Measurements from ENCODE around the gene HMOX2.

The HMOX2 gene

GRCh38 chr16:4475880-4476788 lies at the start of gene HMOX2:
HMOX2 (plus strand) TSS chr16:4476398; CDS start chr16:4505525, 29,127 bp downstream.
- Histone ChIP-seq H3K79me2 (ENCODE audit: control insufficient read depth, insufficient read depth, low read length, unreplicated experiment) (peaks cover 55% of the 10 kb centered on the region), H3K4me3 (ENCODE audit: low read depth, low read length) (peak within 1 kb of the TSS; percentile 93), H3K4me1 (ENCODE audit: control insufficient read depth, insufficient read depth, low read length, unreplicated experiment) (peaks cover 13% of the 10 kb centered on the region), H2AFZ (ENCODE audit: low read length, unreplicated experiment) (peak within 1 kb of the TSS; percentile 32), H3K27me3 (ENCODE audit: insufficient read depth, low read length) (no peaks in the 10 kb centered on the region), H3K36me3 (ENCODE audit: insufficient read depth, low read length) (no peaks in the 10 kb centered on the region), H3K27ac (ENCODE audit: low read depth, low read length) (peak within 1 kb of the TSS; percentile 19; the same call in 1 of the 2 replicates)

GRCh38 chr16:4426722-4427372 lies 49.4 kb upstream of the HMOX2 start:
- Histone ChIP-seq H3K27ac (ENCODE audit: low read depth, low read length) (peak overlapping the region; percentile 93), H3K36me3 (ENCODE audit: insufficient read depth, low read length) (no peaks in the 10 kb centered on the region; the same call in 1 of the 2 replicates), H3K4me1 (ENCODE audit: control insufficient read depth, insufficient read depth, low read length, unreplicated experiment) (peaks cover 12% of the 10 kb centered on the region), H3K27me3 (ENCODE audit: insufficient read depth, low read length) (no peaks in the 10 kb centered on the region), H3K79me2 (ENCODE audit: control insufficient read depth, insufficient read depth, low read length, unreplicated experiment) (peaks cover 54% of the 10 kb centered on the region), H3K4me3 (ENCODE audit: low read depth, low read length) (peak overlapping the region; percentile 96), H2AFZ (ENCODE audit: low read length, unreplicated experiment) (peak overlapping the region; percentile 71)

- Histone ChIP-seq H3K4me1 (ENCODE audit: control insufficient read depth, insufficient read depth, low read length, unreplicated experiment) (peaks cover 12% of the 10 kb centered on the region), H3K27ac (ENCODE audit: low read depth, low read length) (no peak overlapping the region), H3K79me2 (ENCODE audit: control insufficient read depth, insufficient read depth, low read length, unreplicated experiment) (peaks cover 57% of the 10 kb centered on the region), H2AFZ (ENCODE audit: low read length, unreplicated experiment) (no peak overlapping the region), H3K36me3 (ENCODE audit: insufficient read depth, low read length) (no peaks in the 10 kb centered on the region; the same call in 1 of the 2 replicates), H3K27me3 (ENCODE audit: insufficient read depth, low read length) (no peaks in the 10 kb centered on the region), H3K4me3 (ENCODE audit: low read depth, low read length) (no peak overlapping the region)
Measured at GRCh38 chr16:4428500-4428899, 47.7 kb upstream of the HMOX2 start.

GRCh38 chr16:4431023-4431422 lies 45.2 kb upstream of the HMOX2 start:
- no peak overlapping the region for H3K4me3 ChIP-seq (ENCODE audit: low read depth, low read length)

GRCh38 chr16:4433228-4433627 lies 43.0 kb upstream of the HMOX2 start:
- Histone ChIP-seq H2AFZ (ENCODE audit: low read length, unreplicated experiment) (no peak overlapping the region), H3K36me3 (ENCODE audit: insufficient read depth, low read length) (peaks cover 12% of the 10 kb centered on the region; the same call in 1 of the 2 replicates), H3K27ac (ENCODE audit: low read depth, low read length) (no peak overlapping the region), H3K4me3 (ENCODE audit: low read depth, low read length) (no peak overlapping the region), H3K79me2 (ENCODE audit: control insufficient read depth, insufficient read depth, low read length, unreplicated experiment) (peaks cover 33% of the 10 kb centered on the region), H3K27me3 (ENCODE audit: insufficient read depth, low read length) (no peaks in the 10 kb centered on the region), H3K4me1 (ENCODE audit: control insufficient read depth, insufficient read depth, low read length, unreplicated experiment) (no peaks in the 10 kb centered on the region)

More at GRCh38 chr16:4431023-4431422, 45.2 kb upstream of the HMOX2 start:
- H3K27me3 ChIP-seq (ENCODE audit: insufficient read depth, low read length): no peaks in the 10 kb centered on the region
- no peak overlapping the region for H2AFZ ChIP-seq (ENCODE audit: low read length, unreplicated experiment)
- peaks cover 53% of the 10 kb centered on the region for H3K79me2 ChIP-seq (ENCODE audit: control insufficient read depth, insufficient read depth, low read length, unreplicated experiment)
- H3K27ac ChIP-seq (ENCODE audit: low read depth, low read length): no peak overlapping the region
- H3K36me3 ChIP-seq (ENCODE audit: insufficient read depth, low read length): peaks cover 9% of the 10 kb centered on the region; the same call in 1 of the 2 replicates
- peaks cover 7% of the 10 kb centered on the region for H3K4me1 ChIP-seq (ENCODE audit: control insufficient read depth, insufficient read depth, low read length, unreplicated experiment)

- Histone ChIP-seq H3K4me1 (ENCODE audit: control insufficient read depth, insufficient read depth, low read length, unreplicated experiment) (no peaks in the 10 kb centered on the region), H3K79me2 (ENCODE audit: control insufficient read depth, insufficient read depth, low read length, unreplicated experiment) (peaks cover 25% of the 10 kb centered on the region), H3K36me3 (ENCODE audit: insufficient read depth, low read length) (peaks cover 12% of the 10 kb centered on the region; the same call in 1 of the 2 replicates), H2AFZ (ENCODE audit: low read length, unreplicated experiment) (no peak overlapping the region), H3K27me3 (ENCODE audit: insufficient read depth, low read length) (no peaks in the 10 kb centered on the region), H3K27ac (ENCODE audit: low read depth, low read length) (no peak overlapping the region), H3K4me3 (ENCODE audit: low read depth, low read length) (no peak overlapping the region)
Measured at GRCh38 chr16:4433914-4434787, 42.0 kb upstream of the HMOX2 start.

GRCh38 chr16:4435337-4436067 lies 40.7 kb upstream of the HMOX2 start:
- no peaks in the 10 kb centered on the region for H3K27me3 ChIP-seq (ENCODE audit: insufficient read depth, low read length)
- H3K36me3 ChIP-seq (ENCODE audit: insufficient read depth, low read length): peaks cover 12% of the 10 kb centered on the region
- H2AFZ ChIP-seq (ENCODE audit: low read length, unreplicated experiment): no peak overlapping the region
- peaks cover 12% of the 10 kb centered on the region for H3K79me2 ChIP-seq (ENCODE audit: control insufficient read depth, insufficient read depth, low read length, unreplicated experiment)
- H3K27ac ChIP-seq (ENCODE audit: low read depth, low read length): 0 out of 2 replicates have a peak overlapping the region, but pooled peaks have one; percentile 16
- no peaks in the 10 kb centered on the region for H3K4me1 ChIP-seq (ENCODE audit: control insufficient read depth, insufficient read depth, low read length, unreplicated experiment)
- no peak overlapping the region for H3K4me3 ChIP-seq (ENCODE audit: low read depth, low read length)

GRCh38 chr16:4437366-4437765 lies 38.8 kb upstream of the HMOX2 start:
- H3K4me1 ChIP-seq (ENCODE audit: control insufficient read depth, insufficient read depth, low read length, unreplicated experiment): no peaks in the 10 kb centered on the region
- no peak overlapping the region for H3K4me3 ChIP-seq (ENCODE audit: low read depth, low read length)
- peaks cover 12% of the 10 kb centered on the region for H3K36me3 ChIP-seq (ENCODE audit: insufficient read depth, low read length)
- H3K27ac ChIP-seq (ENCODE audit: low read depth, low read length): no peak overlapping the region
- H3K27me3 ChIP-seq (ENCODE audit: insufficient read depth, low read length): no peaks in the 10 kb centered on the region
- peaks cover 6% of the 10 kb centered on the region for H3K79me2 ChIP-seq (ENCODE audit: control insufficient read depth, insufficient read depth, low read length, unreplicated experiment)
- H2AFZ ChIP-seq (ENCODE audit: low read length, unreplicated experiment): no peak overlapping the region

- H3K27ac ChIP-seq (ENCODE audit: low read depth, low read length): no peak overlapping the region
- H3K4me3 ChIP-seq (ENCODE audit: low read depth, low read length): no peak overlapping the region
- no peaks in the 10 kb centered on the region for H3K27me3 ChIP-seq (ENCODE audit: insufficient read depth, low read length)
- peaks cover 3% of the 10 kb centered on the region for H3K79me2 ChIP-seq (ENCODE audit: control insufficient read depth, insufficient read depth, low read length, unreplicated experiment)
- no peaks in the 10 kb centered on the region for H3K4me1 ChIP-seq (ENCODE audit: control insufficient read depth, insufficient read depth, low read length, unreplicated experiment)
- H3K36me3 ChIP-seq (ENCODE audit: insufficient read depth, low read length): peaks cover 10% of the 10 kb centered on the region; the same call in 1 of the 2 replicates
- H2AFZ ChIP-seq (ENCODE audit: low read length, unreplicated experiment): no peak overlapping the region
Measured at GRCh38 chr16:4442371-4442770, 33.8 kb upstream of the HMOX2 start.
